Spleen (tissue), 7 donors: ENCODE results near the gene UGT1A4.

ENCODE experiments used
- POLR2A ChIP-seq, 3 donors: fragments of 450-650 bp; IDR thresholded peaks; one replicate each; pipeline ENCODE4 v1.5.1; 2017; ENCODE audit warnings: antibody characterized with exemption in 3 of 3, mild to moderate bottlenecking in 1 of 3
- POLR2AphosphoS5 ChIP-seq, 3 donors: sonication (generic); formaldehyde crosslinking; IDR thresholded peaks; one replicate each; pipeline ENCODE4 v1.5.1; 2017; ENCODE audit warnings: antibody characterized with exemption in 3 of 3
- TF ChIP-seq, protein P1 (sequence below), 11 experiments: fragments of 200-600 bp in 7 of 11; fragments of 450-650 bp in 4 of 11; sonication (generic) in 4 of 11; IDR thresholded peaks in 8 of 11; conservative IDR thresholded peaks in 3 of 11; 1 replicate in 7 of 11; 2 replicates in 4 of 11; pipeline versions ENCODE4 v1.4.0 to v1.8.0; 2016 to 2021; ENCODE audit warnings: antibody characterized with exemption in 11 of 11, inconsistent platforms in 4 of 11, mild to moderate bottlenecking in 1 of 11
- donor health status: DM: no; HTN: no; CAD: no; lungs with moderate emphysema.
- donor health status: DM: no; HTN: no; CAD: no.
- donor health status: DM: no; HTN: no; CAD: no.

- TF ChIP-seq POLR2A (IDR thresholded peaks at IDR 0.05) (no peak), POLR2AphosphoS5 (IDR thresholded peaks at IDR 0.05) (no peak)
- TF ChIP-seq, protein P1, sequence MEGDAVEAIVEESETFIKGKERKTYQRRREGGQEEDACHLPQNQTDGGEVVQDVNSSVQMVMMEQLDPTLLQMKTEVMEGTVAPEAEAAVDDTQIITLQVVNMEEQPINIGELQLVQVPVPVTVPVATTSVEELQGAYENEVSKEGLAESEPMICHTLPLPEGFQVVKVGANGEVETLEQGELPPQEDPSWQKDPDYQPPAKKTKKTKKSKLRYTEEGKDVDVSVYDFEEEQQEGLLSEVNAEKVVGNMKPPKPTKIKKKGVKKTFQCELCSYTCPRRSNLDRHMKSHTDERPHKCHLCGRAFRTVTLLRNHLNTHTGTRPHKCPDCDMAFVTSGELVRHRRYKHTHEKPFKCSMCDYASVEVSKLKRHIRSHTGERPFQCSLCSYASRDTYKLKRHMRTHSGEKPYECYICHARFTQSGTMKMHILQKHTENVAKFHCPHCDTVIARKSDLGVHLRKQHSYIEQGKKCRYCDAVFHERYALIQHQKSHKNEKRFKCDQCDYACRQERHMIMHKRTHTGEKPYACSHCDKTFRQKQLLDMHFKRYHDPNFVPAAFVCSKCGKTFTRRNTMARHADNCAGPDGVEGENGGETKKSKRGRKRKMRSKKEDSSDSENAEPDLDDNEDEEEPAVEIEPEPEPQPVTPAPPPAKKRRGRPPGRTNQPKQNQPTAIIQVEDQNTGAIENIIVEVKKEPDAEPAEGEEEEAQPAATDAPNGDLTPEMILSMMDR (IDR thresholded peaks at IDR 0.05 in 8 of 11, conservative IDR thresholded peaks at IDR 0.05 in 3 of 11): no peak
Observed at GRCh38 chr2:233728723-233729301, 10.3 kb downstream of the UGT1A4 start, which contains the start of gene UGT1A3.
